ENCODE data around the gene BMP2K.
"Not testable (repeated sequence)": the region's sequence is repeated elsewhere in the genome, so short reads cannot be mapped to it uniquely, and the experiment has no call there.

The BMP2K gene

DNA sequence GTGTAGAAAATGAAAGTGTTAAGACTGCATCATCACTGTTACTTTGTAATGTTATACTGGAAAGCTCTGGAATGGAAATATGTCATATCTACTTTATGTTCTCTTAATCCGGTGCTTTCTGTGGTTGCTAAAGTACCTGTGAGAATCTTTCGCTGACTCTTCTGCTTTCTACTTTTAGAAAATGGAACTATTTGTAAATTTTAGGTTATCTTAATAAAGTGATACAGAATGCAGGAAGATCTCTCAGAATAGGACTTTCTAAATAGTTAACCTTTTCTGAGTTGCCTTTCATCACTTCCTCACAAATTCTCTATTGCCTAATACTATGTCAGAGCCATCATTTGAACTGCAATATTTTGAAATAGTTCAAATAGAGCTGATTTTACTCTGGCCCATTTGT is 69.3 kb downstream of the BMP2K start:
- DNase-seq (ENCODE audit: insufficient read length, low spot score), result no peak
- FAIRE-seq, result no peak
- no peak for TF ChIP-seq POLR2A (IDR thresholded peaks at IDR 0.05; ENCODE audit: low read depth, low read length)

DNA sequence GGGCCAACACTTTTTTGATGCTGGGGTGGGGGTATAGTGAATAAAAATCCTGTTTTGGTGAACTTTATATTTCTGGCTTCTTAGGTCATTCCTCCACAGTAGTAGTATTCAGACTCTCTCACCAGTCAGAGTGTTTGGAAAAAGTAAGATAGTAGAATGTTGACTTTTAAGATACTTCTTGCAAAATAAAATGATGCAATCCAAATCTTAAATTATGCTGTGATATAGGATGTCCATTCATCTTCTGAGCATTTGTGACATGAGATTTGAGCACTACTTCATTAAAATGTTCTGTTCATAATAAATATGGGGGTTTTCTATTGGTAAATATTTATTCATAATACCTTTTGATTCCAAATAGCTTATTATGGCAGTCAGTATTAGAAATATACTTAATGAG is 70.1 kb downstream of the BMP2K start:
- TF ChIP-seq POLR2A (IDR thresholded peaks at IDR 0.05; ENCODE audit: low read depth, low read length), result no peak
- no peak for FAIRE-seq
- DNase-seq (ENCODE audit: insufficient read length, low spot score), result no peak

DNA sequence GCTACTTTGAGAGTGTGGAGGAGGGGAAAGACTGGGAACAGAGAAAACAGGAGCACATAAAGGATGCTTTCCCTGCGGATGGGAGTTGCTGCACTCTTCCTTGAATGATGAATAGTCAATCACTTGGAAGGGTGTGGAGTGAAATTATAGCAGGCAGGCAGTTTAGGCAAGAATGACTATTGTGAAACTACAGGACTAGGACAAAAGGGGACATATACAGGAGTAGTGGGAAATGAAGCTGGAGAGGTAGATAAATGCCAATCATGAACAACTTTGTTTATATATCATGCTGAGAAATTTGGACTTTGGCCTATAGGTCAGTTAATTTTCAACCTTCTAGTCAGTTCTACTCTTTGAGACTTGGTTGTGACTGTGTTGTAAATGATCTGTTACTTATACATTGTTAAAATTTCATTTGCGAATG is 86.2 kb downstream of the BMP2K start:
- no peak for TF ChIP-seq POLR2A (IDR thresholded peaks at IDR 0.05; ENCODE audit: low read depth, low read length)
- no peak for DNase-seq (ENCODE audit: insufficient read length, low spot score)
- FAIRE-seq, result no peak

DNA sequence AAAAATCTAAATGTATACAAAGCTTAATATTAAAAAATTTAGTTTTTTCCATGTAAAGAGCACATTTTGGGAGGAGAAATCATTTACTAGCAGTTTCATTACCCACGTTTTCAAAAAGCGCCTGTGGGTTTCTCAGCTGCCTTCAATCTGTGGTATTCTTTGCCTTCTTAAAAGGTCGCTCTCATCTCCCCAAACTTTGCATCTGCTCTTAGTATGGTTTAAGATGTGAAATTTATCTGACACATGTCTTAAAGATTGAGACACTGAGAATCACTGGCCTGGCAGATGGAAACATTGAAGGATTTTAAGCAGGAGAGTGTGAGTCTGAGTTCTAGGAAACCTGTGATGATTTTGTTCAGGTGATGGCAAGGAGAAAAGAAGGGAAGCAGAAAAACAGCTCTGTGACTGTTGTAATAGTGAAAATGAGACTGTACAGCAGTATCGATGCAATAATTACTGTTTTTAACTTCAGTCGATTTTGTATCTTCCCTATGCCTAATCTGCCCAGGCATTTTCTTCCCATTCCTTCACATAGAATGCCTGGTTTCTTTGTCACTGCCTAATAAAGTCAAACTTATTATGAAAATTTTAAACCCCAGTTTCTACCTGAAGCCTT is 87.2 kb downstream of the BMP2K start:
- TF ChIP-seq POLR2A (IDR thresholded peaks at IDR 0.05; ENCODE audit: low read depth, low read length), result no peak
- DNase-seq (ENCODE audit: insufficient read length, low spot score), result no peak
- FAIRE-seq, result no peak

DNA sequence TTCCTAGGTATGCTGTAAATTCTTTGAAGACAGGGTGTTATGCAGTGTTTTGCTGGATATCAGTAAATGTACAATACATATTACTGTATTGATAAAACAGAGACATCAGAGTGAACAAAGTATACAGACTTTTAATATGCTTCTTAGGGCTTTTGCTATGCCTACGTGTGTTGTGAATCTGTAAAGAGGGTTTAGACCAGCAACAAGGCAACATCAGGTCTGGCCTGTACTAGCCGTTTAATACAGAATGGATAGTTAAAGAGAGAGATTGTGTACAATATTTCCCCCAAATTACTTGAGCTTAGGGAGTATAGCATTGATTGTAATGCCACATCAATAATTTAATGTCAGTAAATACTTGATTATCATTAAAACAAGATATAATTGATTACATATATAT is 87.8 kb downstream of the BMP2K start:
- FAIRE-seq, result no peak
- no peak for DNase-seq (ENCODE audit: insufficient read length, low spot score)
- no peak for TF ChIP-seq POLR2A (IDR thresholded peaks at IDR 0.05; ENCODE audit: low read depth, low read length)

DNA sequence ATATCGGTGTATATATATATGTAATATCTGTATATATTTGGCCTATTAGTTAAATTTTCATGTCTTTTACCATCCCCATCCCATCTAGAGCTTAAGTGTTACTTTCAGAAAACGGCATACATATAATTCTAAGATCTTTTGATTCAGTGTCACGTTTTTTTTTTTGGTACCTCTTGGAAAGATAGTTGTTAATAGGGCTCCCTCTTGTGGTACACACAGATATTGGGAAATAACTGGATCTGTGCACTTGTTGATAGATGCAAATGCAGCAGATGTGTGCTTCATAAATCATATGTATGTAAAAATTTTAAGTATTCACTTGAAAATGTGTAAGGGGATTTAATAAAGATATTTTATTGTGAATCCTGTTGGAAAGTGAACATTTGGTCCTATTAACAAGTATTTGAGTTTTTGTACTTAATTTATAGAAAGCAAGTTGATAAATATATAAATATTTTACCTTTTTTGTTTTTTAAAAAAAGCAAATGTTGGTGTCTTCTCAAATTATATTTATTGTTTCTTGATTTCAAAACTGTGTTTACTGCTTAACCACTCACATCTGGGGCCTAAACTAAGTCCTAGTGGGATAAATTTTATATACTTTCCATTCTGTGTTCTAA is 88.4 kb downstream of the BMP2K start:
- no peak for DNase-seq (ENCODE audit: insufficient read length, low spot score)
- FAIRE-seq, result no peak

DNA sequence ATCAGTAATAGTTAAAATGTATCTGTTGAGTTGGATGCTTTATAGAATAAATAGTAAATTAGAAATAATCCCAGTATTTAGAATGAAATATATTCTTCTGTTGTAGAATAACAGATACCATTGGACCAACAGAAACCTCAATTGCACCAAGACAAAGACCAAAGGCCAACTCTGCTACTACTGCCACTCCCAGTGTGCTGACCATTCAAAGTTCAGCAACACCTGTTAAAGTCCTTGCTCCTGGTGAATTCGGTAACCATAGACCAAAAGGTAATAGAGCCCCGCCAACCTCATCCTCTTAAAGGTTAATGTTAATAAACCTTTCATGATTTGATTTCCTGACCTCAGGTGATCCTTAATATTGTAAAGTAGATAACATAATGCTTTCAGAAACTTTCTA is 89.3 kb downstream of the BMP2K start:
- DNase-seq (ENCODE audit: insufficient read length, low spot score) (no peak), FAIRE-seq (no peak)
- TF ChIP-seq POLR2A (IDR thresholded peaks at IDR 0.05; ENCODE audit: low read depth, low read length), result no peak

More for the DNA sequence above, 88.4 kb downstream of the BMP2K start:
- no peak for TF ChIP-seq POLR2A (IDR thresholded peaks at IDR 0.05; ENCODE audit: low read depth, low read length)

DNA sequence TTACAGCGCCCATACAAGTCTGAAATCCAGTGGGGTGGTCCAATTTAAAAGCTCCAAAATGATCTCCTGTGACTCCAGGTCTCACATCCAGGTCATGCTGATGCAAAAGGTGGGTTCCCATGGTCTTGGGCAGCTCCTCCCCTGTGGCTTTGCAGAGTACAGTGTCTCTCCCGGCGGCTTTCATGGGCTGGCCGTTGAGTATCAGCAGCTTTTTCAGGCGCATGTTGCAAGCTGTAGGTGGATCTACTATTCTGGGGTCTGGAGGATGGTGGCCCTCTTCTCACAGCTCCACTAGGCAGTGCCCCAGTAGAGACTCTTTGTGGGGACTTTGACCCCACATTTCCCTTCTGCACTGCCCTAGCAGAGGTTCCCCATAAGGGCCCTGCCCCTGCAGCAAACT is 92.6 kb downstream of the BMP2K start:
- not testable (repeated sequence) for DNase-seq (ENCODE audit: insufficient read length, low spot score); FAIRE-seq

DNA sequence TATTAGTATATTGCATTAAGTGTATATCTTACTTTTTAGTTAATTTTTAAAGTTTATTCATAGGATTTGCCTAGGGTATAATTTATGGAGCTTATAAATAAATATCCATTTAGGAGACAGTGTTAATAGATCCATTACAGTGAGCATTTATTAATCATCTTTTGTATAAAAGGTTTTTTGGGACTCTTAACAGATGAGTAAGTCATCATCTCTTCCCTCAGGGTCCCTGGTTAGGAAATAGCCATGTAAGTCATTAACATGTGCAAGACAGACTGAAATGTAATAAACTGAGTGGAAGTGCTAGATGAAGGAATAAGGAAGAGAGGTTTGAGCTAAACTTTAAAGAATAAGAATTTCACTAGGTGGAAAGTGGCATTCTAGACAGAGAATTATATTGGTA is 93.9 kb downstream of the BMP2K start:
- FAIRE-seq, result no peak
- no peak for DNase-seq (ENCODE audit: insufficient read length, low spot score)
- TF ChIP-seq POLR2A (IDR thresholded peaks at IDR 0.05; ENCODE audit: low read depth, low read length), result no peak

DNA sequence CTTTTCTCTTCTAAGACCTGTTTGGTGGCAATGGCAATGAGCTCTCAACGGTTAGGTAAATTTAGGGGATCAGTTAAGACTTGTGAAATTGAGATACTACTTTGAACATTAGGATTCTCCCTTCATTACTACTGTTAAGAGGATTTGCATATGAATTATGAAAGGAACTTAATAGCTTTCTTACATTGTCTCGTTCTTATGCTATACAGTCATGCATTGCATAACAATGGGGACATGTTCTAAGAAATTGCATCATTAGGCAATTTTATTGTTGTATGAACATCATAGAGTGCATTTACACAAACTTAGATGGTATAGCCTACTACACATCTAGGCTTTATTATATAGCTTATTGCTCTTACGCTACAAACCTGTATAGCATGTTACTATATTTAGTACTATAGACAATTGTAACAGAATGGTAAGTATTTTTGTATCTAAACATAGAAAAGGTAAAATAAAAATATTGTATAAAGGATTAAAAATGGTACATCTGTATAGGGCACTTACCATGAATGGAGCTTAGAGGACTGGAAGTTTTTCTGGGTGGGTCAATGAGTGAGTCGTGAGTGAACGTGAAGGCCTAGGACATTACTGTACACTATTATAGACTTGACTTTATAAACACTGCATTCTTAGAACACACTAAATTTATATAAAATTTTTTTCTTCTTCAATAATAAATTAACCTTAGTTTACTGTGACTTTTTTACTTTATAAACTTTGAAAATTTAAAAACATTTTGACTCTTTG is 100.6 kb downstream of the BMP2K start:
- FAIRE-seq (no peak), DNase-seq (ENCODE audit: insufficient read length, low spot score) (no peak)

DNA sequence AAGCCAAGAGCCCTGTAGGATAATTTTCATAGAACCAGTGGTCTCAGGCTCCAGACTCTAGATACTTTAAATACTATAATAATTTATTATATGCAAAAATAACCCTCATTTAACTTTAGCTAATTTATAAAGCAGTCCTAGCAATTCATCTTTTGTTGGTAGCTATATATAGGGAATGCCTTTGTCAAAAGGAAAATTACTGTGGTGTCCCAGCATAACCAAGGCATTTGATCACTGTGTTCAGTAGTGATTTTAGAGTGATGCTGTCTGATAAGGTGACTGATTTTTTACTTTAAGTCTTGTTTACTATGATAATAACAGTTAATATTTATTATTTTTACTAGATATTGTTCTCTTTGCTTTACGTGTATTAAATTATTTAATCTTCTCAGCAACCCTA is 101.9 kb downstream of the BMP2K start:
- FAIRE-seq (no peak), DNase-seq (ENCODE audit: insufficient read length, low spot score) (no peak)
- TF ChIP-seq POLR2A (IDR thresholded peaks at IDR 0.05; ENCODE audit: low read depth, low read length), result no peak

More for the DNA sequence above, 100.6 kb downstream of the BMP2K start:
- TF ChIP-seq POLR2A (IDR thresholded peaks at IDR 0.05; ENCODE audit: low read depth, low read length), result no peak

DNA sequence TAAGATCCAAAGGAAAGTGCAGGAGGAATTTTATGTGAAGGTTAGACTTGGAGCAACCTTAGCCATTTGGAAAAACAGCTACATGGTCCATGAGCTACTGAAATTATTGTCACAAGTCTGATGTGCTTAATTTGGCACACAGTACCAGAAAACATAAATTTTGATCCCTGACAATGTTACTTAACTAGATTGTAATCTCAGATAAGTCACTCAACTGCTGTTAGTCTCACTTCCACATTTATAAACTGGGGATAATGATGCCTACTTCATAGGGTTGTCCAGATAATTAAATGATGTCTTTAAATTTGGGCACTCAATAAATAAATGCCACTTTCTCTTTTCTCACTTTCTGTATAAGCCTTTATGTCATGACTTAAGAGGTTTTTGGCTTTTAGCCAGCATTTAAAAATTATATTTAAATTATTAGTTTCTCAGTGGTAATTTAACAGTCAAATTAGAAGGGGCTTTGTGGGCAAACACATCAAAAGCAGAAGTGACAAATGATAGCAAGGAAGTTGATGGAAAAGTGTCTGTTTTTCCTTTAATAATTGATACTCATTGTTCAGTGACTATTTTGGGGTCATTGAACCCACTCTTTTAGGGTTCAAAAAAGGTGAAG is 104.8 kb downstream of the BMP2K start:
- TF ChIP-seq POLR2A (IDR thresholded peaks at IDR 0.05; ENCODE audit: low read depth, low read length), result no peak
- no peak for FAIRE-seq
- no peak for DNase-seq (ENCODE audit: insufficient read length, low spot score)

DNA sequence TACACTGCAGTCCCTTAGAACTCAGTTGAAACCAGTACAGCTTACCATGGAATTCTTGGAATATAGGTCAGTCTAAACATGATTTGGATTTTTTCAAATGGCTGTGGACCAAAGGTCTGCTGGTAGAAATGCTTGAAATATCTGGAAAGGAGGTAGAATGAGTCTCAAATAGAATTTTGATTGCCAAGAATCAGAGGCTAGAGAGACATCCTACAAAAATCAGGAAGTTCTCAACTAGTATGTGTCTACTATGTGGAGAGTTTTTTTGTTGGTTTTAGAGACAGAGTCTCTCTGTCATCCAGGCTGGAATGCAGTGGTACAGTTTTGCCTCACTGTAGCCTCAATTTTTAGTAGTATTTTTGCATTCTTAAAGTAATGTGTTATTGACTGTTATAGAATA is 109.4 kb downstream of the BMP2K start:
- TF ChIP-seq POLR2A (IDR thresholded peaks at IDR 0.05; ENCODE audit: low read depth, low read length), result no peak
- no peak for DNase-seq (ENCODE audit: insufficient read length, low spot score)
- FAIRE-seq, result no peak

DNA sequence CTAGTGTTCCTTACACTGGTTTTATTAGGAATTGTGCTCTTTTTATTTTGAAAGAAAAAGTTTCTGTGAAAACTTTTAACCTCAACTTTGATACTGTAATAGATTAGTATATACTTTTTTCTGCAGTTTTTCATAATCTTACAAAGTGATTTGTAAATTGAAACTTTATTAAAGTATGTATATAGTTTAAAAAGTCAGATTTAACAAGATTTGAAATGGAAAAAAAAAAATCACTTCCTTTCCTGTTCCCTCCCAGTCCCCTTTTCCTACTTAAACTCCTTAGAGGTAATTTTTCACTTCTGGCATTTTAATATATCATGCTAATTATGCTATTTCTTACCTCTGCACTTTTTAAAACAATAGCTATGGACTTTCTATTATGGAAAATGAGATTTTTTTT is 113.8 kb downstream of the BMP2K start:
- no peak for TF ChIP-seq POLR2A (IDR thresholded peaks at IDR 0.05; ENCODE audit: low read depth, low read length)
- DNase-seq (ENCODE audit: insufficient read length, low spot score) (no peak), FAIRE-seq (no peak)

Data from H54 (cell line).